Neural cell (in vitro differentiated cells): ENCODE data around the gene SETD1A. TPM values are rescaled to one million over a fixed set of nuclear protein-coding genes. Genes with fewer than 3 reads are reported as not detected.

Source experiments
- H2AFZ ChIP-seq: fragments of 200-600, 300-800 bp; sonication (generic), shearing (Covaris generic); 2 replicates; pipeline ENCODE4 v1.6.0; 2014; ENCODE audit warnings: low read depth, mild to moderate bottlenecking, antibody characterized with exemption, low read length, moderate library complexity
- H3F3A ChIP-seq: fragments of 200-600 bp; shearing (Covaris generic); 2 replicates; pipeline ENCODE4 v1.6.1; 2016; ENCODE audit warnings: mild to moderate bottlenecking, moderate library complexity, mixed read lengths, antibody characterized with exemption, low read length; ENCODE audit not compliant: insufficient read depth, poor library complexity, severe bottlenecking
- H3K27ac ChIP-seq: fragments of 200-600, 300-800 bp; sonication (generic), shearing (Covaris generic); 2 replicates; pipeline ENCODE4 v1.5.1; 2014; ENCODE audit warnings: mild to moderate bottlenecking, low read length, moderate library complexity
- H3K27me3 ChIP-seq: fragments of 300-800, 200-600 bp; sonication (generic), shearing (Covaris generic); 2 replicates; pipeline ENCODE4 v1.6.0; 2014; ENCODE audit warnings: mild to moderate bottlenecking, low read depth, low read length, moderate library complexity; ENCODE audit not compliant: insufficient read depth
- H3K36me3 ChIP-seq: fragments of 300-800, 200-600 bp; sonication (generic), shearing (Covaris generic); 2 replicates; pipeline ENCODE4 v1.5.1; 2014; ENCODE audit warnings: mild to moderate bottlenecking, antibody characterized with exemption, low read length, moderate library complexity; ENCODE audit not compliant: insufficient read depth
- H3K4me2 ChIP-seq: fragments of 300-800, 200-600 bp; sonication (generic), shearing (Covaris generic); 2 replicates; pipeline ENCODE4 v1.6.0; 2014; ENCODE audit warnings: mild to moderate bottlenecking, low read length
- H3K4me3 ChIP-seq: fragments of 300-800, 200-600 bp; sonication (generic), shearing (Covaris generic); 2 replicates; pipeline ENCODE4 v1.5.1; 2014; ENCODE audit warnings: mild to moderate bottlenecking, low read length, moderate library complexity
- H3K79me2 ChIP-seq: fragments of 200-600 bp; shearing (Covaris generic); replicated peaks from 2 replicates; pipeline ENCODE4 v1.6.0; 2014; ENCODE audit warnings: mild to moderate bottlenecking, low read length, moderate library complexity; ENCODE audit not compliant: insufficient read depth
- H3K9ac ChIP-seq: fragments of 300-800, 200-600 bp; sonication (generic), shearing (Covaris generic); 2 replicates; pipeline ENCODE4 v1.6.1; 2016; ENCODE audit warnings: mild to moderate bottlenecking, low read length, mixed read lengths
- H3K9me2 ChIP-seq: fragments of 200-600 bp; shearing (Covaris generic); 2 replicates; pipeline ENCODE4 v1.6.1; 2016; ENCODE audit warnings: mild to moderate bottlenecking, low read length, mixed read lengths; ENCODE audit not compliant: insufficient read depth
- H3K9me3 ChIP-seq: fragments of 200-600, 300-800 bp; sonication (generic), shearing (Covaris generic); 2 replicates; pipeline ENCODE4 v1.6.1; 2016; ENCODE audit warnings: mild to moderate bottlenecking, mixed run types, low read length, moderate library complexity, mixed read lengths
- H4K20me1 ChIP-seq: fragments of 200-600 bp; shearing (Covaris generic); 2 replicates; pipeline ENCODE4 v1.6.1; 2016; ENCODE audit warnings: mild to moderate bottlenecking, mixed run types; ENCODE audit not compliant: insufficient read depth
- EP300 ChIP-seq: fragments of 450-650 bp; conservative IDR thresholded peaks from 2 replicates; pipeline ENCODE4 v1.6.1; 2014; ENCODE audit warnings: antibody characterized with exemption, mild to moderate bottlenecking, moderate library complexity; ENCODE audit not compliant: poor library complexity, severe bottlenecking
- EZH2 ChIP-seq: fragments of 200-600, 300-800 bp; shearing (Covaris generic), sonication (generic); IDR thresholded peaks from 2 replicates; pipeline ENCODE4 v1.6.1; 2014; ENCODE audit warnings: antibody characterized with exemption, low read length, borderline replicate concordance, mild to moderate bottlenecking; ENCODE audit not compliant: insufficient read depth, poor library complexity, severe bottlenecking
- MXI1 ChIP-seq: fragments of 450-650 bp; conservative IDR thresholded peaks from 2 replicates; pipeline ENCODE4 v1.6.1; 2014; ENCODE audit warnings: antibody characterized with exemption, mild to moderate bottlenecking; ENCODE audit not compliant: poor library complexity, severe bottlenecking
- POLR2AphosphoS5 ChIP-seq: IDR thresholded peaks from 2 replicates; pipeline ENCODE4 v1.6.1; 2012
- RAD21 ChIP-seq: fragments of 450-650 bp; conservative IDR thresholded peaks from 2 replicates; pipeline ENCODE4 v1.6.1; 2014; ENCODE audit warnings: antibody characterized with exemption, mild to moderate bottlenecking, moderate library complexity
- SMC3 ChIP-seq: fragments of 450-650 bp; conservative IDR thresholded peaks from 2 replicates; pipeline ENCODE4 v1.6.1; 2014; ENCODE audit warnings: antibody characterized with exemption, mild to moderate bottlenecking, moderate library complexity; ENCODE audit not compliant: poor library complexity
- TAF1 ChIP-seq: IDR thresholded peaks from 2 replicates; pipeline ENCODE4 v1.6.1; 2012; ENCODE audit warnings: low read depth
- polyA plus RNA-seq: library from polyadenylated mRNA; depleted of rRNA; stranded (reverse); fragments of >200 nt; gene quantifications from 2 replicates; pipeline ENCODE4 v1.2.3, GENCODE V29; 2014
- TF ChIP-seq, protein P1 (sequence below): fragments of 450-650 bp; IDR thresholded peaks from 2 replicates; pipeline ENCODE4 v1.5.1; 2014; ENCODE audit warnings: antibody characterized with exemption, mild to moderate bottlenecking, moderate library complexity; ENCODE audit not compliant: poor library complexity, severe bottlenecking
- TF ChIP-seq, protein P2 (sequence below): IDR thresholded peaks from 2 replicates; pipeline ENCODE4 v1.6.1; 2012; ENCODE audit warnings: borderline replicate concordance

SETD1A gene
- polyA plus RNA-seq, 1 donor from 2014 or later, result 1.4 TPM

DNA sequence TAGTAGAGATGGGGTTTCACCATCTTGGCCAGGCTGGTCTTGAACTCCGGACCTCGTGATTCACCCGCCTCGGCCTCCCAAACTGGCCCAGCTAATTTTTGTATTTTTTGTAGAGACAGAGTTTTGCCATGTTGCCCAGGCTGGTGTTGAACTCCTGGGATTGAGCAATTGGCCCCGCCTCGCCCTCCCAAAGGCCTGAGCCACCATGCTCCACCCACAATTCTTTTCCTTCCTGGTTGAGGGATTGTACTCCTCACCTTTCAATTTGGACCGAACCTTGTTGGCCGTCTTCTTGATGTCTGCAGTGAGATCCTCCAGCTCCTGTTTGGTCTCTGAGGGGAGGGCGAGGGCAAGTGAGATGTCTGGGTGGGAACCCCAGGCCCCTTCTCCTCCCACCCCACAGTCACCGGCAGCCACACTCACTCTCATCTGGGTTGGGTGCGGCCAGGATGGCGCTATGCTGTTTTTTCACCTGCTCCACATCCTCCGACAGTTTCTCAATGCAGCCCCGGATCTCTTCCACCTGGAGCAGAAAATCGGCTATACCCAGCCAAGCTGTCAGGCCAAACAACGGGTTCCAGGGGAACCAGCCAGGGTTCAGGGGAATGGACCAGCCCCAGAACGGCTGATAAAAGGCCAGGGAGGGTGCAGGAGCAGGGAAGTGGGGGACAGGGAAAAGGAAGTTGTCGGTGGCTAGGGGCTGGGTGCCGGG, 43.3 kb downstream of the SETD1A start:
- Histone ChIP-seq H3K27me3 (peaks cover 4% of the 10 kb centered on the region), H3K27ac (no peak overlapping the region), H3K79me2 (no peaks in the 10 kb centered on the region), H3K9me2 (no peaks in the 10 kb centered on the region), H3K9ac (no peak overlapping the region), H3F3A (no peaks in the 10 kb centered on the region), H4K20me1 (no peaks in the 10 kb centered on the region), H2AFZ (no peak overlapping the region), H3K36me3 (no peaks in the 10 kb centered on the region), H3K4me3 (no peak overlapping the region), H3K9me3 (no peaks in the 10 kb centered on the region), H3K4me2 (no peak overlapping the region)
- no peak for TF ChIP-seq TAF1
- no peak for TF ChIP-seq MXI1
- no peak for TF ChIP-seq POLR2AphosphoS5
- no peak for TF ChIP-seq RAD21
- TF ChIP-seq, protein P1, sequence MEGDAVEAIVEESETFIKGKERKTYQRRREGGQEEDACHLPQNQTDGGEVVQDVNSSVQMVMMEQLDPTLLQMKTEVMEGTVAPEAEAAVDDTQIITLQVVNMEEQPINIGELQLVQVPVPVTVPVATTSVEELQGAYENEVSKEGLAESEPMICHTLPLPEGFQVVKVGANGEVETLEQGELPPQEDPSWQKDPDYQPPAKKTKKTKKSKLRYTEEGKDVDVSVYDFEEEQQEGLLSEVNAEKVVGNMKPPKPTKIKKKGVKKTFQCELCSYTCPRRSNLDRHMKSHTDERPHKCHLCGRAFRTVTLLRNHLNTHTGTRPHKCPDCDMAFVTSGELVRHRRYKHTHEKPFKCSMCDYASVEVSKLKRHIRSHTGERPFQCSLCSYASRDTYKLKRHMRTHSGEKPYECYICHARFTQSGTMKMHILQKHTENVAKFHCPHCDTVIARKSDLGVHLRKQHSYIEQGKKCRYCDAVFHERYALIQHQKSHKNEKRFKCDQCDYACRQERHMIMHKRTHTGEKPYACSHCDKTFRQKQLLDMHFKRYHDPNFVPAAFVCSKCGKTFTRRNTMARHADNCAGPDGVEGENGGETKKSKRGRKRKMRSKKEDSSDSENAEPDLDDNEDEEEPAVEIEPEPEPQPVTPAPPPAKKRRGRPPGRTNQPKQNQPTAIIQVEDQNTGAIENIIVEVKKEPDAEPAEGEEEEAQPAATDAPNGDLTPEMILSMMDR, result no peak
- TF ChIP-seq, protein P2, sequence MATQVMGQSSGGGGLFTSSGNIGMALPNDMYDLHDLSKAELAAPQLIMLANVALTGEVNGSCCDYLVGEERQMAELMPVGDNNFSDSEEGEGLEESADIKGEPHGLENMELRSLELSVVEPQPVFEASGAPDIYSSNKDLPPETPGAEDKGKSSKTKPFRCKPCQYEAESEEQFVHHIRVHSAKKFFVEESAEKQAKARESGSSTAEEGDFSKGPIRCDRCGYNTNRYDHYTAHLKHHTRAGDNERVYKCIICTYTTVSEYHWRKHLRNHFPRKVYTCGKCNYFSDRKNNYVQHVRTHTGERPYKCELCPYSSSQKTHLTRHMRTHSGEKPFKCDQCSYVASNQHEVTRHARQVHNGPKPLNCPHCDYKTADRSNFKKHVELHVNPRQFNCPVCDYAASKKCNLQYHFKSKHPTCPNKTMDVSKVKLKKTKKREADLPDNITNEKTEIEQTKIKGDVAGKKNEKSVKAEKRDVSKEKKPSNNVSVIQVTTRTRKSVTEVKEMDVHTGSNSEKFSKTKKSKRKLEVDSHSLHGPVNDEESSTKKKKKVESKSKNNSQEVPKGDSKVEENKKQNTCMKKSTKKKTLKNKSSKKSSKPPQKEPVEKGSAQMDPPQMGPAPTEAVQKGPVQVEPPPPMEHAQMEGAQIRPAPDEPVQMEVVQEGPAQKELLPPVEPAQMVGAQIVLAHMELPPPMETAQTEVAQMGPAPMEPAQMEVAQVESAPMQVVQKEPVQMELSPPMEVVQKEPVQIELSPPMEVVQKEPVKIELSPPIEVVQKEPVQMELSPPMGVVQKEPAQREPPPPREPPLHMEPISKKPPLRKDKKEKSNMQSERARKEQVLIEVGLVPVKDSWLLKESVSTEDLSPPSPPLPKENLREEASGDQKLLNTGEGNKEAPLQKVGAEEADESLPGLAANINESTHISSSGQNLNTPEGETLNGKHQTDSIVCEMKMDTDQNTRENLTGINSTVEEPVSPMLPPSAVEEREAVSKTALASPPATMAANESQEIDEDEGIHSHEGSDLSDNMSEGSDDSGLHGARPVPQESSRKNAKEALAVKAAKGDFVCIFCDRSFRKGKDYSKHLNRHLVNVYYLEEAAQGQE, result no peak
- TF ChIP-seq SMC3, result no peak
- TF ChIP-seq EP300, result no peak
- TF ChIP-seq EZH2, result no peak

DNA sequence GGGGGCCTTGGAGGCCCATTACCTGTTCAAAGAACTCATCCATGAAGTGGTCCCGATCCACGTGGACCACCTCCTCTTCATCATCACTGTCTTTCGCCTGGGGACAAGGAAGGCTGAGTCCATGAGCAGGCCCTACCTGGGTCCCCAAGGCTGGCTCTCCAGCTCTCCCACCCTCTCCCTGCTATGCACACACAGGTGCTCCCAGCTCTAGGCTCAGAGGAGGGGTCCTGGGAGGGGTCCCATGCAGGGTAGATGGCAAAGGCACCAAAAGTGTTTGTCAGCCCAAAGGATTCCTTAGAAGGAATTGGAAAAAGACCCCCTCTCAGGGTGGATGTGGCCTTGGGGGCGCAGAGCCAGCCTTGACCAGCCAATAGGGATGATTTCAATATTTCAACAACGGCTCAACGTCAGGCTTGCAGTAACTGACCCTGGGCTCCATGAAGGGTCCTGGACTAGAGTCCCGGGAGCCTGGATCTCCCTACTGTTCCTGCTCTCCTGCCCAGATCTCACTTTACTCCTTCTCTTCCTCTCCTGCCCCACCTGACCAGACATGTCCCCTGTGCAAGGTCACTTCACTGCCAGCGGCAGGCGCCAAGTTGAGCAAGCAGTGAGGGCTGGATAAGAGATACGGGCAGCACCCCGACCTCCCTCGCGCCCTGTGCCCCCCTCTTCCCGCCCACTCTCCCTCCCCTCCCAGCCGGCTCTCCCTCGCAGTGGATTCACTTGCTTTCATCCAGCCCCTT, 44.1 kb downstream of the SETD1A start:
- H3K4me2 ChIP-seq, result no peak overlapping the region
- no peak overlapping the region for H2AFZ ChIP-seq
- H3K36me3 ChIP-seq, result no peaks in the 10 kb centered on the region
- no peak overlapping the region for H3K9ac ChIP-seq
- no peak overlapping the region for H3K27ac ChIP-seq
- H3K9me2 ChIP-seq, result no peaks in the 10 kb centered on the region
- H3K27me3 ChIP-seq, result peaks cover 4% of the 10 kb centered on the region
- no peaks in the 10 kb centered on the region for H3K9me3 ChIP-seq
- H3K79me2 ChIP-seq, result no peaks in the 10 kb centered on the region
- no peaks in the 10 kb centered on the region for H3F3A ChIP-seq
- TF ChIP-seq TAF1 (no peak), MXI1 (no peak), SMC3 (no peak), POLR2AphosphoS5 (no peak), EP300 (no peak), EZH2 (no peak), RAD21 (no peak)
- TF ChIP-seq, protein P2, result no peak
- TF ChIP-seq, protein P1, result no peak
- no peaks in the 10 kb centered on the region for H4K20me1 ChIP-seq
- H3K4me3 ChIP-seq, result no peak overlapping the region
